GDM1 (cell line): ENCODE measurements around the gene GBP2.
A peak's percentile ranks its signal among the peaks of the same experiment; 100 is the strongest.
"Not testable (repeated sequence)": the region's sequence is repeated elsewhere in the genome, so short reads cannot be mapped to it uniquely, and the experiment has no call there.

Experiments used
- DNase-seq: peaks from one replicate; lab custom pipeline; 2025; lab: John Stamatoyannopoulos, UW

Gene GBP2

GRCh38 chr1:89126602-89127565, 970 bp upstream of the GBP2 start:
- peak; percentile 42 for DNase-seq

DNA sequence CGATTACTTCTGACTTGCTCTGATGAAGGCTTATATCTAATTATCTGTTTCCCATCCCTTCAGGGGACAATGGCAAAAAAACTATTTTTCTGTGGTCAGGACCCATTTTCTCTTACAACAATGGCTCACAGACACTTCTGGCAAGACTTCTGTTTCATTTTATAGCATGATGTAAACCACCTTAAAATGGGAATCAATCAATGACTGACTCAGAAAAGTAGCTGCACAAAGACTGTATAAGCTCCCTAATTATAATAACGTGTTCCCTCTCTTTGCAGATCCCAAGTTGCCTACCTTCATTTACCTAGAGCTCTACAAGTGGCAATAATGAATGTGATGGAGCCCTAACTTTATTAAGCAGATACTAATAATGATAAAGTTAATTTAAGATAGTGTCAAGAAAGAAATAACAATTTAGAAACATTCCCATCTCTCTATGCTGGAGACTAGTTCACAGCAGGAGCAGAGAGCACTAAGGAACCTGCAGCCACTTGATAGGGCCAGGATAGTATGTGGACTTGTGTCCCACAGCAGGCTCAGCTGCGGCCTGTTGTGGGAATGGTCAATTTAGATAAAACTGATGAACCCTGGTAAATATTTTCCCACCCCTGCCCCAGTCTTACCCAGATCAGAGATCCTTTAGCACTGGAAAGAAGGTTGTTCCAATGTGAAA, 538 bp downstream of the GBP2 start:
- DNase-seq: no peak

DNA sequence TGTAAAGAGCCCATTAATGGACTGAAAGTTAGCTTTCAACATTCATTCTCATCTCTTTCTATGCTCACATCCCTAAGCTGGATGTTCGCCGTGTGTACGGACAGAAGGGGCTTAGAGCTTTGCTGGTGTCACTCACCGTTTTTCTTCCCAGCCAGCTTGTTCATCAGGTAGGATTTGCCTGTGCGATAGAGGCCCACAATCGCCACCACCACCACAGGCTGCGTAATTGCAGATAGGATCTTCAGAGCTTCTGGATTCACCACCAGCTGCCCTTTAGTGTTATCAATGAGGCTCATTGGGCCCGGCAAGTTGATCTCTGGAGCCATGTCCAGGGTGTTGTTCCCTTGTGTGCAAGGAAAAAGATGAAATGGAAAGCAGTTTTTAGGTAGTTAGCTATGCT, 4.3 kb downstream of the GBP2 start:
- no peak for DNase-seq

GRCh38 chr1:89114662-89115061, 11.3 kb downstream of the GBP2 start:
- DNase-seq: no peak

GRCh38 chr1:89112871-89113613, 12.9 kb downstream of the GBP2 start:
- no peak for DNase-seq

DNA sequence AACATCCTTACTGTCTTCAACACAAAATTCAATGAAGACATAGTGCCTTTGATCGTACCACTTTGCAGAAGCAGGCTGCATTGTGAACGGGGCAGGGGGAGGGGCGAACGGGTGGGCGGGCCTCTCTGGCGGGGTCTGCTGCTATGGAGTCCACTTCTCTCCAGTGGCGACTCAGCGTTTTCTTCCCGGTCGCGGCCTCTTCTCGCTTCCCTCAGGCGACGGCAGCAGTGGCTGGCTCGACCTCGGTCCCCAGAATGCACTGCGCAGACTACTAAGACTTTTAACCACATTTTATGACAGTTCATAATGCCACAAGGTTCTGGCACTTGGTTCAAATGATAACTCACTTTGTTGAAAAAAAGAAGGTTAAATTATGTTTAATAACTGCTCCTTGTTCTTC, 21.2 kb downstream of the GBP2 start:
- no peak for DNase-seq

- no peak for DNase-seq
Observed at GRCh38 chr1:89104147-89104546, 21.8 kb downstream of the GBP2 start.

GRCh38 chr1:89102021-89102420, 23.9 kb downstream of the GBP2 start:
- DNase-seq: no peak

GRCh38 chr1:89100412-89100811, 25.5 kb downstream of the GBP2 start:
- DNase-seq: no peak

DNA sequence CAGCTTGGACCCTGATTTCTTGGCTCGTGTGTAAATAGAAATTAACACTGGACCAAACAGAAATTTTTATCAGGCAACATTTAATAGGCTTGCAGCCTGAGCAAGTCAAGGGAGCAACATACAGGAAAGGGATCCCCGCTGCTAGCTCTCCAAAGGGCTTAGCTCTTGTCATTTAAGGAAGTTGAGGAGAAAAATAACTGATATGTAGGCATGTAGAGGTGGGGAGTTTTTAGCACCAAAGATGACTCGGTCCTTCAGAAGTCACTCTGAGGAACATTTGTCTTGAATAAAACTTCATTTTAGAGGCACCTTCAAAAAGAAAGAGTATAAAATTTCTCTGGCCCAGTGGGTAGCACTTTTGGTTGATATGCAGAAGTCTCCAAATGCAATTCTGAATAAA, 27.1 kb downstream of the GBP2 start:
- DNase-seq: no peak

DNA sequence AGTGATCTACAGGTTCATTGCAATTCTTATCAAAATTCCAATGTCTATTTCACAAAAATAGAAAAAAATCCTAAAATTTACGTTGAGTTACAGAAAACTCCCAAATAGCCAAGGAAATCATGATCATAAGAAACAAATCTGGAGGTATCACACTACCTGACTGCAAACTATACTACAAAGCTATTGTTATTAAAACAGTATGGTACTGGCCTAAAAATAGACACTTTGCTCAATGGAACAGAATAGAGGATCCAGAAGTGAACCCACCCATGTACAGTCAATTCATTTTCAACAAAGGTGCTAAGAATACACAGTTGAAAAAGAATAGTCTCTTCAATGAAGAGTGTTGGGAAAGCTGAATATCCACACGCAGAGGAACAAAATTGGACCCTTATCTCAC, 30.2 kb downstream of the GBP2 start:
- DNase-seq: no peak

DNA sequence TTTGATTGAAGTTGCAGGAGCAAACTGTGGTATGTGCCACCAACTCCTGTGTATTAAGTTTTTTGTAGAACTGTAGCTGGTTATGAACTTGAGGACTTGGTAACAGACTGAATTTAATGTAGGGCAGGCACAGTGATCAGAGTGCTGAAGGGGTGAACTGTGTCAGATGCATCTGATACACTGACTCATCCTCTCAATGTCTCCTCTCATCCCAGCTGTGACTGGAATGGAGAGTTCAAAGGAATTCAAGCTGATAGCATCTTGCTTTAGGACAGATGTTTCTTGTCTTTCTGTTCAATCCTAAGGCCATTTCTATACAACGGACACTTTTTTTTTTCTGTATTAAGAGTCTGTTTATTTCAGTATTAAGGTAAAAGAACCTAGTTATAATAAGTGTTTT, 36.0 kb downstream of the GBP2 start:
- no peak for DNase-seq

- no peak for DNase-seq
Observed at GRCh38 chr1:89088572-89088971, 37.3 kb downstream of the GBP2 start.

GRCh38 chr1:89087241-89087640, 38.7 kb downstream of the GBP2 start:
- no peak for DNase-seq

DNA sequence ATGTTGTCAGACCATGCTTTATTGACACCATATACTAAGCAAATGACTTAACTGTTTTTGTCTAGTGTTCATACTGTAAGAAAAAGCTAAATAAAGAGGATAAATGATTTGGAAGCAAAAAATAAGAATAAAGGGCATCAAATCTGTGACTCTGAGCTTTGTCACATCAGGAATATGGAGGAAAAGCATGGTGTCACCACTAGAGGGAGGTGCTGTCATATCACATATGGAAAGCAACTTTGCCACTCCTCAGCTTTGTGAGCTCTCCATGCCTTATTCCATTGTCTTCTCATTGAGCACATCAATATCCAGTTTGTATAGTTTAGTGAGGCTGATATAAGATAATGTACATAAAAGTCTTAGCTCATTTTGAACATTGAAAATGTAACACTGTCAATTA, 40.1 kb downstream of the GBP2 start:
- DNase-seq: peak; percentile 33

DNA sequence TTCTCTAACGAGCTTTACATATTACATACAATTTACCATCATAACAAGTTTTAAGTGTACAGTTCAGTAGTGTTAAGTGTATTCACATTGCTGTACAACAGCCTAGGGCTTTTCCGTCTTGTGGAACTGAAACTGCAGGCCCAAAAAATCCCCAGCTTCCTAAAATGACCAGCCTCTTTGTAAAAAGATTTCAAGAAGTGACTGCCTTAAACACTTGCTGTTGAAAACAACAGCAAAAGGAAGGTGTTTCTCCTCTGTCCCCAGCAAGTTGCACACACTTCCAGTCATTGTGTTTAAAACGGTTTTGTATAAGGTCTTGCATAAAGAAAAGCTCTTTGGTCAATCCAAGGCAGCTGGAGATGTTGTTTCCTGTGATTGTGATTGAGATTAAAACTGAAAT, 44.9 kb downstream of the GBP2 start:
- DNase-seq: no peak

- DNase-seq: not testable (repeated sequence)
Observed at GRCh38 chr1:89080068-89080467, 45.8 kb downstream of the GBP2 start.

DNA sequence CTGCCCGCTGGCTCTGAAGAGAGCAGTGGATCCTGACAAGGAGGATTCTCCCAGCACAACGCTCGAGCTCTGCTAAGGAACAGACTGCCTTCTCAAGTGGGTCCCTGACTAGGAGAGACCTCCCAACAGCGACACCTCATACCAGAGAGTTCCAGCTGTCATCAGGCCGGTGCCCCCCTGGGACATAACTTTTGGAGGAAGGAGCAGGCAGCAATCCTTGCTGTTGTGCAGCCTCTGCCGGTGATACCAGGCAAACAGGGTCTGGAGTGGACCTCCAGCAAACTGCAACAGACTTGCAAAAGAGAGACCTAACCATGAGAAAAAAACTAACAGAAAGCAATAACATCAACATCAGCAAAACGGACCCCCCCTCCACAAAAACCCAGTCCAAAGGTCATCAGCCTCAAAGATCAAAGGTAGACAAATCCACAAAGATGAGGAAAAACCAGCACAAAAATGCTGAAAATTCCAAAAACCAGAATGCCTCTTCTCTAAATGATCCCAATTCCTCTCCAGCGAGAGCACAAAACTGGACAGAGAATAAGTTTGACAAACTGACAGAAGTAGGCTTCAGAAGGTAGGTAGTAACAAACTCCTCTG, 53.3 kb downstream of the GBP2 start:
- DNase-seq: not testable (repeated sequence)

DNA sequence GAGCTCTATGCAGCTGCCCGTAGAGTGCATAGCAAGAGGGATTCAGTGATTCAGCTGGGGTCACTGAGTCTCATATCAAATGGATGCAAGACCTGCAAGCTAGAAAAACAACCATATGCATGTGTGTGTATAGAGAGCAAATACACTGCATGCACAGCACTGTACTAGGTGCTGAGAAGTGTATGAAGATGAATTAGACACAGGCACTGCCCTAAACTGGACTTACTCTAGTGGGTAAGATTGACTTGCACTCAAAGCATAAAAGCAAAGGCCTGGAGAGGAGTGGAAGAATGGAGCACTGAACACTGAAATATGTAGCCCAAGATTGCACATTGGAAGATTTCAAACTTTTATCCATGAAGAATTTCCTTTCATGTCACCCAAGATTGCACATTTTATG, 55.4 kb downstream of the GBP2 start:
- DNase-seq: no peak

DNA sequence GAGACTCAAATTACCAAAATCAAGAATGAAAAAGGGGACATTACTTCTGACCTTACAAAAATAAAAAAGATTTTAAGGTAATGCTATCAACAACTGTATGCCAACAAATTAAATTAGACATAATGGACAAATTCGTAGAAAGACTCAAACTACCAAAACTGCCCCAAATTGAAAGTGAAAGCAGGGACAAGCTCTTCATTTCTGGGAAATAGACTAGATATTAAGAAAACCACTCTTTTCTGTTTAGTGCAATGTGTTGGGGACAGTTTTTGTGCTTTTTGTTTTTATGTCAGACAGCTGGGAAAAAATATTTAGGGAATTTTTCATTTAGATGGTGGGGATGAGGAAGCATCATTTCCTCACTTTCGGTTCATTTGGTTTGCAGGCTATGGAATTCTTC, 56.0 kb downstream of the GBP2 start:
- no peak for DNase-seq

GRCh38 chr1:89068291-89068690, 57.6 kb downstream of the GBP2 start:
- no peak for DNase-seq
